ENCODE results near the gene IARS2.
"Not testable (repeated sequence)": the region's sequence is repeated elsewhere in the genome, so short reads cannot be mapped to it uniquely, and the experiment has no call there.

The IARS2 gene

DNA sequence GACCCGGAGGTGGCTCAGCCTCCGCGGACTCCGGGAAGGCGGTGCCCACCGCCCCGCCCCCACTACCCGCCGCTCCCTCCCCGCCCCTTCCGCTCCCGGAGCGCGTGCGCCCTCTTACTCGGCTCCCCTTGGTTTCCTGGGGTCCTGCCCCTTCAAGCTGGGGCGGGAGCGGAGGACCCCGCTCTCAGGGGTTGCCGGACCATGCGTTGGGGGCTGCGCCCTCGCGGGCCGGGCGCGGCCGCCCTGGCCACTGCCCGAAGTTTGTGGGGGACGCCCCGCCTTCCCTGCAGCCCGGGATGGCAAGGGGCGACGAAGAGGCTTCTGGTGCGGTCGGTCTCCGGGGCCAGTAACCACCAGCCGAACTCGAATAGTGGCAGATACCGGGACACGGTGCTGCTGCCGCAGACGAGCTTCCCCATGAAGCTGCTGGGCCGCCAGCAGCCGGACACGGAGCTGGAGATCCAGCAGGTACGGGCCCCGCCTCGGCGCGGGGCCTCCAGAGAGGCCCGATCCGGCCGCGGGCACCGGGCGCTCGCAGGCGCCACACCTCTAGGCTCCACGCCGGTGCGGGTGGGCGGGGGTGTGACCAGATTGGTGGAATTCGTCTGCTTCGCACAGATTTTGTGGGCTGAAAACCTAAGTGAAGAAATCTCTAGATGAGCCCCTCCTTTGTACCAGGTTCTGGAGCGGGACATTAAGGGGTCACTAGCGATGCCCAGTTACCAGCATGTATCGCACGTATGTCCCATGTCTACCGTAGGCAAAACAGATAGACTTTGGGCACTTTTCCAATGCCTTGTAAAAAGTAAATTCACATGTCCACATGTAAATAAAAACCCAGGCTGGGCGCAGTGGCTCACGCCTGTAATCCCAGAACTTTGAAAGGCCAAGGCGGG is at the start of gene IARS2:
IARS2 (plus strand) TSS at position 117 of the 896 bp plus-strand sequence; CDS start at position 202, 85 bp downstream.
- peak; percentile 42 to 59 for DNase-seq

DNA sequence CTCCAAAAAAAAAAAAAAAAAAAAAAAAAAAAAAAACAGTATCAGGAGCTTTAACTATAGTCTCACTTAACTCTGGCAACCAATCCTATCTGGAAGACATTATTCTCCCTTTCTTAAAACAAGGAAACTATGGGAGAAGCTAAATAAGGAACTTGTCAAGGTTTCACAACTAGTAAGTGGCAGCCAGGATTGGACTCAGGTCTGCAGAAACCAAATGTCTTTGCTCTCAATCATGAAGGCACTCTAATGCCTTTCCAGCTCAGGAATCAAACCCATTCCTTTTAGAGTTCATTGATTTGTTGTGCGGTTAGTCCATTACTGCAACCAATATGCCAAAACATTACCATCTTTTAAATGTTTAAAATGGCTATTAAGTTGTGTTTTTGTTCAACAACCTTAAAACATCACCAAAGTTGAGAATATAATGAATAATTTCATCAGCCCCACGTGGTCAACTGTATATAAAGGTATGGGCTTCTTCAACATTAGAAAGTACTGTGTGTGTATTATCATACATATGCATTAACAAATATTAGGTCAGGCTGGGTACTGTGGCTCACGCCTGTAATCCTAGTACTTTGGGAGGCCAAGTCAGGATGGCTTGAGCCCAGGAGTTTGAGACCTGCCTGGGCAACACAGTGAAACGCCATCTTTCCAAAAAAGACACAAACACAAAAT is 49.1 kb upstream of the IARS2 start:
- no peak for DNase-seq

DNA sequence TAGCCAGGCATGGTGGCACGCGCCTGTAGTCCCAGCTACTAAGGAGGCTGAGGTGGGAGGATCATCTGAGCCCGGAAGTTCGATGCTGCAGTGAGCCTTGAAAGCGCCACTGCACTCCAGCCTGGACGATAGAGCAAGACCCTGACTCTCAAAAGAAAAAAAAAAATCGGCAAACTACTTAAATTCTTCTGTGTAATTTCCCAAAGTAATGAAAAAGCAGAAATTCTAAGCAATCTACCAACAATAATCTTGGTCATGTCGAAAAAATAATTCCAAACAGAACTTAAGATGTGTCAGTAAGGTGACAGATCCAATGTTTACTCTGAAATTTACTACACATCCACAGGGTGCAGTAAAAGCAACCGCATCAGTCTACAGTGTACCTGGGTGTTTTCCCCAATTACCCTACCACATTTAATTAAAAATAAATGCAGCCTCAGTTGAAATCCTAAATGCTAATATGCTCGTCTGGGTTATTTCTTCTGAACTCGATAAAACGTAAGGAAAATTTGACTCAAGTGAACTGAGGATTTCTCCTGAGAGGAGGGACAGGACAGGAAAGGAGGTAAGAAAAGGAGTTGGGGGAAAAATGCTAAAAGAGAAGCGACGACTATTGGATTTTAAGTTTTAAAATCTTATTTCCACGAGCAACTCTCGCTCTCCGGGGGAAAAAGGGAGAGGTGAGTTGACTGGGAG is 48.4 kb upstream of the IARS2 start:
- DNase-seq, result no peak

DNA sequence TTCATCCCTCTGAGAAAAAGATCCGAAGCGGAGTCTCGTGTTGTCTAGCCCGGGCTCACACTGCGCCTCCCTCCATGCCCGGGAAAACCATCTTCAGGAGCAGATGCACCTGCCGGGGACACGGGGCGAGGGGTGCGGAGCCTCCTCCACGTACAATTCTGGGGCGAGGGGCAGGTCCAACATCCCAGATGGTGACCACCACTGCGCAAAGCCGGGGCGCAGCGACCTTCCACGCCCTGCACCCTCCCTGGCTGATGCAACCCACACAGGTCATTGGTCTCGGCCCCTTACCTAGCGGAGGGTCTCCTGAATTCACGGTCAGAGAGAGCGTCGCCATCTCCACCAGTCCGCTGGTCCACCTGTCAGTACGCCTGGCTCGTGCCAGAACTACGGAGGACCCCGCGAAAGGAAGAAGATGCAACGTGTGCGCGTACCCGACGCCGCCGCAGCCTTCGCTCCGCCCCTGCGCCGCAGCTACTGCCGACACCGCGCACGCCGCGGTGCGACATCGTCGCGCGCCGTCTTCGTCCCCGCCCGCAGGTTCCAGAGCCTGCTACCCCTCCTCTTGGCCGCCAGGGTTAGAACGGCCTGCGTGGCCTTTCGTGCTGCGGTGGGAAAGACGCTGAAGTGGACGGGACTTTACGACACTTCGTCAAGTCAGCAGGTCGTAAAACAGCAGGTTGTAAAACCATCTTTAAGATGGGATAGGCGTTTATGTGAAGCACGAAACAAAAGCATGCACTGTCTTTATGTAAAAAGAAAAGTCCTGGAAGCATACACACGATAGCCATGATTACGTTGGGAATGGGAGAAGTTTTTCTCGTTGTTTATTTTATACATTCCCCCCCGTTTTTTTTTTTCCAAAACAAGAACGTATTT is 47.6 kb upstream of the IARS2 start, which contains the start of gene EPRS1:
EPRS1 (minus strand) TSS at position 454 of the 879 bp plus-strand sequence; CDS start at position 337, 117 bp downstream.
- DNase-seq, result peak; percentile 52 to 83

DNA sequence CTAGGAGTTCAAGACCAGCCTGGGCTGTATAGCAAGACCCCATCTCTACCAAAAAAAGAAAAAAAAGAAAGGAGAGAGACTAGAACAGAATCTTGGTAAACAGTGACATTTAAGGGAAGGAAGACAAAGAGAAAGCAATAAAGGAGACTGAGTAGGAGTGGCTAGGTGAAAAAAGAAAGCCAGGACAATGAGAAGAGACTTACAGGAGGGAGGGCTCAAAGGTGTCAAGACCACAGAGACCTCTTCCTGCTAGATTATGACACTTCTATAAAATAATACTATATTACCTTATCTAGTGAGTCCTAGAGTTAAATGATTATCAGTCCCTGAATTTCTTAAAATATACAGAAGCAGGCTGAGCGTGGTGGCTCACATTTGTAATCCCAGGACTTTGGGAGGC is 37.6 kb upstream of the IARS2 start:
- no peak for DNase-seq

DNA sequence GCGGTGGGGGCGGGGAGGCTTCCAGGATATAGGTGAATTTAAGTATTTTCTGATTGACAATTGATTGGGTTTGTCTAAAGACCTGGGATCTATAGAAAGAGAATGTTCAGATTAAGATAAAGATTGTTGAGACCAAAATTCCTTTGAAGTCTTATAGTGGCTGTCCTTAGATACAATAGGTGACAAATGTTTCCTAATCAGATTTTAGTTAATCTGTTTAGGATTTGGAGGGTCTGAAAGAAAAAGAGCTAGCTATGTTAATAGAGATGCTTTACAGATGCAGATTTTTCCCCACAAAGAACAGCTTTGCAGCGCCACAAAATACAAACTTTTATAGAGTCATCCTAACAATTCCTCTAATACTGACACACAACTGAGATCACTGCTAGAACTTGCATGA is 33.1 kb upstream of the IARS2 start:
- DNase-seq, result no peak

DNA sequence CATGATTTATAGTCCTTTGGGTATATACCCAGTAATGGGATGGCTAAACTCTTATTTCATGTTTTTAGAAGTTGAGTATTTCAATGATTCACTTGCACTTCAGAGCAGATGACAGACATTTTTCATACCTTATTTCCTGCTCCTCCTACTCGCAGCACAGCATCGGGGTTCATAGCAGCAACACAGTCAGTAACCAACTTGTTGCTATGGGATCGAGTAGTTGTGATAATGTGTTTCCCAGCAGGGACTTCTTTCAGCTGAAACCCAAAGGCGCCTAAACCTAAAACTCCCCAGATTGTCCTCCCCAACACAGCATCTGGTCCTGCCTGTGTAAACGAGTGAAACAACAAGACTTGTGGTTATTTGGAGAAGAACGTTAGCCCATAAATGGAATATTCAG is 31.3 kb upstream of the IARS2 start:
- DNase-seq, result no peak

DNA sequence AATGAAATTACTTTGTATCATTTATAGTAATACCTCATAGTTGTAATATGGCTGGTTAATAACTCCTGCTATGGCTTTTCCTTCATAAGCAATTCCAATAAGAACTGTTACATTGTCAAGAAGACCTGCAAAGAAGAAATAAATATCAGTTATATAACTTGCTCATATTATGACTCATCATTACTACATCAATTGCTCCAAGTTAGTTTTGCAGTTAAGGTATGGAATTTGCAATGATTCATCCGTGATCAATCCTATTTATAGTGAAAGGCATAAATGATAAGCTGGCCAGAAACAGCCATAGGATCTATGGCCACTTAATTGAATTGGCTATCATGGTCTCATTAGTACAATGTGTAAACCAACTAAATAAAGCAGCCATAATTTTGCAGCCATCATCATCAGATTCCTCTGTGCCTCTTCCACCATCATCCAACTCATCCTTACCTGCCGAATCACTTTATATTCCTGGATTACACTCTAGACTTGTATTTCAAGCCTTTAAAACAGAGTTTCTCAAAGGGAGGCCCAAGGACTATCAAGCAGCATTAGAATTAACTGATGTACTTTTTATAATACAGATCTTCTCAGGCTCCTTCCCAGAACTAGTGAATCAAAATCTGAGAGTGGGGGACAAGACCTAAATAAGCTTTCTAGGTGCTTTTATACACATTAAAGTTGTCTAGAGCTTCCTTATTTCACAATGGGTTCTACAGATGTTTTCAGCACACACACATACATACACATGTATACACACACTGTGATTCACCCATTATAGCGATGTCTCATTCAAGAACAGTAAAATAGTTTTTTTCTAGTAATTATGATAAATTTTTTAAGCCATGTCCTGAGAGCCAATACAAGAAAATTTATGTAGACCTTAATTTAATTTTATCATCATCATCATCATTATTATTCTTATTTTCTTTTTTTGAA is 26.4 kb upstream of the IARS2 start:
- no peak for DNase-seq

DNA sequence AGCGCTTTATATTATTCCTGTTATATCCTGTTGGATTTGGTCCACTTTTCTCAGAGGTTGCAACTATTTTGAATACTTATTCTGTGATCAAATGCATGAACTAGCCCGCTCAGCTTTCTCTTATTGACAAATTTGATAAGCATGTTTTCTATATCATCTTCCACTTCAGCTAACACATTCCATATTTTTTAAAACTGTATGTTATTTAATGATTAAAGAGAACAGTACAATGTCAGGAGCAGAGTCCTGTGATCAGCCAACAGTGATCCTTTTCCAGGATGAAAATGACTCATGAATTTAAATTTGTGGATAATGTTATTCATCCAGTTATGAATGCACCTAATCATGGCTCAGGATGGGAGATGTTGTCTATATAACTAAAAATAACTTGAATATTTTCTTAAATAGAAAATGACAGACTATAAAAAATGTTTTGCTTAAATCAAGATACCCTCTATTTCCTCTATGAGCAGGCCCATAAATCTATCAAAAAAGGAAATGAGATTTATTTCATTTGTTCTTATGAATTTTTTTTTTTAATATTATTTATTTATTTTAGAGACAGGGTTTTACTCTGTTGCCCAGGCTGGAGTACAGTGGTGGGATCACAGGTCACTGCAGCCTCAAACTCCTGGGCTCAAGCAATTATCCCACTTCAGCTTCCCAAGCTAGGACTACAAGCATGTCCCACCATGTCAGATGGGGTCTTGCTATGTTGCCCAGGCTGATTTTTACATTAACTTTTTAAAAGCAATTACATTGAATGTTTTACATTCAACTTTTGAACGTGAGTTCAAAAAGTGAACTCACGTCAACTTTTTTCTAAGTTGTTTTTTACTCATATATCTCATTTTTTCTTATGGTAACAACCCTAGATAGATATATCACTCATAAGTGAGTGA is 16.8 kb upstream of the IARS2 start:
- DNase-seq, result no peak

DNA sequence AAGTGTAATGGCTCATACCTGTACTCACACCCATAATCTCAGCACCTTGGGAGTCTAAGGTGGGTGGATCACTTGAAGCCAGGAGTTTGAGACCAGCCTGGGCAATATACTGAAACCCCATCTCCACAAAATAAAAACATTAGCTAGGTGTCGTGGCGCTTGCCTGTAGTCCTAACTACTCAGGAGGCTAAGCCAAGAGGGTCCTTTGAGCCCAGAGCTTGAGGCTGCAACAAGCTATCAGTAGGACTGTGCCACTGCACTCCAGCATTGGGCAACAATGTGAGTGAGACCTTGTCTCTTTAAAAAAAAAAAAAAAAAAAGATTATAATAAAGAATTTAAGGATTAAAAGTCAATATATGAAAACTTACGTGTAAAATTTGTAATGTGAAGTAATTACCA is 16.0 kb upstream of the IARS2 start:
- DNase-seq, result no peak

DNA sequence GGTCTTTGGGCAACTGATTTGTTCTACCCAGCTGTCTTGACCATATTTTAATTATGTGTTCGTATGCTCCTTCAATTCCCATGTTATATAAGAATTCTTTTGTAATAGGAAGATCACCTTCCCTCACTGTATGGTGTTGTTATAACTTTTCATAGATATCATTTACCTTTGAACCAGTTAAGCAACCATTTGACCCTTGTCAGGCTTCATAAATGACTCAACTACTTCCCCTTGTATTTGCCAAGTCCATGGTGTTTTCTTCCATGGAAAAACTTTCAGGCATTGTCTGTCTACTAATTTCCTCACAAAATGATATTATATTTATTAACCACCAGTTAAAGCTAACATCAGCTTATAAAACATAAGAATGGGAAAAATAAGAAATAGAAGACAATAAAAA is 9.5 kb upstream of the IARS2 start:
- no peak for DNase-seq

DNA sequence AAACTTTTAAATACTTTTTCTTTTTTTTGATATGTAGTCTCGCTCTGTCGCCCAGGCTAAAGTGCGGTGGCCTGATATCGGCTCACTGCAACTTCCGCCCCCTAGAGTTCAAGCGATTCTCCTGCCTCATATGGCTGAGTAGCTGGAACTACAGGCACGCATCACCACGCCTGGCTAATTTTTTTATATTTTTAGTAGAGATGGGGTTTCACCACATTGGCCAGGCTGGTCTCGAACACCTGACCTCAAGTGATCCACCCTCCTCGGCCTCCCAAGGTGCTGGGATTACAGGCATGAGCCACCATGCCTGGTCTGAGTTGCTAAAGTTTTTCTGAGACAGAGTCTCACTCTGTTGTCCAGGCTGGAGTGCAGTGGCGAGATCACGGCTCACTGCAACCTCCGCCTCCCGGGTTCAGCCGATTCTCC is 7.7 kb upstream of the IARS2 start:
- DNase-seq, result not testable (repeated sequence)

DNA sequence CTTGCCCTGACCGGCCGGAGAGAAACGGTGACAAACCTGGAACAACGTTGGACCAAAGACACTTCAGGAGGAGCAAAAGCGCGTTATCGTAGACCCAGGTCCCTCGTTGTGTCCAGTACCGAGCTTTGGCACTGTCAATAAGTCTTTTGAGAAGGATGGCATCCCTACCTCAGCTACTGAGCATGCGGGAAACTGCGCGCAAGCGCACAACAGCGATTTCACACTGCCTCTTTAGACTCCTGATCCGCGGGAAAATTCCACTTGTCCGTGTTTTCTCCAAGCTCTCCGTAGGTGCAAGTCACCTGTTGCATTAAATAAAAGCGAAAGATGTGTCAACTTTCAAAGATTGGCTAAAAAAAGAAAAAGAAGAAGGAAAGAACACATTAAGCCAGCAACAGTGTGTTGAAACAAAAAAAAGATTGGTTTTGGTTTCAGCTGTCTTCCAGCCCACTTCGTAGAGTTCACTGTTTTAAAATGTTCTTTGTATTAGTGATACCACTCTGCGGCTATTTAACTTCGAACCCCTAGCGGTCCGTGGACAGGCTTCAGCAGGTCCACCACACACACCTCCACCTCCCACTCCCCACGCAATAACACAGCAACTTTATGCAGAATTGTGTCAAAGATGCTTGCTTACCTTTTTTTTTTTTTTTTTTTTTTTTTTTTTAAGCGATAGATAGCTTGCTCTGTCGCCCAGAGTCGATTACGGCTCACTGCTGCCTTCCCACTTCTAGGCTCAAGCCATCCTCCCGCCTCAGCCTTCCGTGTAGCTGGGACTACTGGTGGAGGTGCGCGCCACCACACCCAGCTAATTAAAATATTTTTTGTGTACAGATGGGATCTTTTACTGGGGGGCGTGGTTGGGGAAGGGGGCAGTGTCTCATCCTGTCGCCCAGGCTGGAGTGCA is 4.0 kb upstream of the IARS2 start, which contains the start of gene BPNT1:
BPNT1 (minus strand) TSS at position 139 of the 907 bp plus-strand sequence. CDS start 9,942 bp downstream, outside the sequence.
- DNase-seq, result peak; percentile 82 to 84

DNA sequence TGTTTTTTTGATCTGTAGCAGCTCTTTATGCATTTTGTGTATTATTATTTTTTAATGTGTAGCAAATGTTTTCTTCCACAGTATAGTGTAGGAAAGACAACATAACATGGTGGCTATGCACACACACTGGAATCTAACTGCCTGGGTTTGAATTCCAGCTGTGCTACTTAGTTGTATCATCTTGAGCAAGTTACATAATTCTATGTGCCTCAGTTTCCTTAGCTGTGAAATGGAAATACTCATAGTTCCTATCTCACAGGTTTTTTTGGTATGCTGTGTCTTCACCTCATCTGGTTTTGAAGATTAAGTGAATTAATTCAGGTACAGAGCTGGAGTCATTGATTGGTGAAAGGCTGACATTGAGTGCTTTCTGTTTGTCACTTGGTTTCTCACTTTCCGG is 1.2 kb upstream of the IARS2 start:
- DNase-seq, result no peak

DNA sequence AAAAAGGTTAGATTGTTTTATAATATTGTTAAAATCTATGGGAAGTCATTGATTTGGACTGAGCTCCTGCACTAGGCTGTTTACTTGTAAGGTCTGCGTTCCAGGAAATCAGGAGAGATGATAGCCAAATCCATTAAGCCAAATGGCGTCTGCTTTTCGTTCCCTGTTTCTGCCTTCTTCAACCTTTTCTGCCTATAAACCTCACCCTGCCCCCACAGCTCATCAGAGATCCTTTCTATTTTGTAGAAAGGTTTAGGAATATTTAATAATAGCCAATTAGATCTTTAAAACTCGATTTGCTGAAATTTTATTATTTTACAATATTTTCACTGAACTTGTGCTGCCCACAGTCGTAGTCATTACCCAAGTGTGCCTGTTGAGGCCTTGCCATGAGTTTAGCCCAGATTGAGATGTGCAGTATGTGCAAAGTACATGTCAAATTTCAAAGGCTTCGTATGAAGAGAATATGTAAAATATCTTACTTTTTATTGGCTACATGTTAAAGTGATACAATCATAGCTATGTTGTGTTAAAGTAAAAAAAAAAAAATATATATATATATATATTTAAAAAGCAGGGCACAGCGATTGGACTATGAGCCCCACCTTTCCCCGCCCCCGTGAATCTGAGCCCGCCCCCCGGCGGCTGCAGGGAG is 444 bp upstream of the IARS2 start:
- no peak for DNase-seq

DNA sequence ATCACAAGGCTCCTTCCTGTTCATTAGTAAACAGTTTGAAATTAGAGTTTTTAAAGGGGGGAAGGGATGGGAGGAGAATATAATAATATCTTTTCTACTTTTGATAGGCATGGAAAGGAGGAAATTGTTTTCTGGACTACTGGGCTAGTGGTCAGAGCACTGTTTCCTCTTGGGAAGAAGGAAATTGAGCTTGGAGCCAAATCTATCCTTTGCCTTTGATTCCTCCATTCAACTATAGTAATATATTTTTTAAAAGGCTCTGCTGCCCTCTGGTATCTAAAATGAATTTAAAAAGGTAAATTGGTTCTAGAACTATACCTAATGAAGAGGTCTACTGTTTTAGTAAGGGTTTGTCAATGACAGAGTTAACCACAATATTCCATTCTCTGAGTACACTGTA is 5.9 kb downstream of the IARS2 start:
- no peak for DNase-seq

DNA sequence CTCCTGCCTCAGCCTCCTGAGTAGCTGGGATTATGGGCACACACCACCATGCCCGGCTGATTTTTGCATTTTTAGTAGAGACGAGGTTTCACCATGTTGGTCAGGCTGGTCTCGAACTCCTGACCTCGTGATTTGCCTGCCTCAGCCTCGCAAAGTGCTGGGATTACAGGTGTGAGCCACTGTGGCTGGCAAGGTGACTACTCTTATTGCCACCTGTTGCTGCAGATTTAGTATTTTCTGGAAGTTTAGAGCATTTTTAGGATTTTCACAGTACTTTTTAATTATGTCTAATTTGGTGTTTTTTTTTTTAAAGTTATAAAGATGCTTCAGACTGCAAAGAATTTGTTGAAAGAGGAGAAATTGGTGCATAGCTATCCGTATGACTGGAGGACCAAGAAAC is 16.5 kb downstream of the IARS2 start:
- DNase-seq, result not testable (repeated sequence)

DNA sequence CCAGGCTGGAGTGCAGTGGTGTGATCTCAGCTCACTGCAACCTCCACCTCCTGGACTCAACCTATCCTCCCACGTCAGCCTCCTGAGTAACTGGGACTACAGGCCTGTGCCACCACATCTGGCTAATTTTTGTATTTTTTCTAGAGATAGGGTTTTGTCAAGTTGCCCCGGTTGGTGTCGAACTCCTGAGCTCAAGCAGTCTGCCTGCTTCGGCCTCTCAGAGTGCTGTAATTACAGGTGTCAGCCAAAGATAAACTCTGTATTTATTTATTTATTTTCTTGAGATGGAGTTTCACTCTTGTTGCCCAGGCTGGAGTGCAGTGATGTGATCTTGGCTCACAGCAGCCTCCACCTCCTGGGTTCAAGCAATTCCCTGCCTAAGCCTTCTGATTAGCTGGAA is 18.7 kb downstream of the IARS2 start:
- DNase-seq, result not testable (repeated sequence)

Measured in NCI-H187 (cell line).